Lower lobe of right lung (tissue), 2 donors: ENCODE measurements around the gene SEC14L2. TPM values are rescaled to one million over a fixed set of nuclear protein-coding genes. Genes with fewer than 3 reads are reported as not detected.

ENCODE experiments used
- ATAC-seq, 2 donors: fragments of 200-7000 bp; cut with Tn5 transposase; one replicate each; pipeline ENCODE4 v1.9.1; 2020 to 2022; ENCODE audit warnings: mild to moderate bottlenecking in 2 of 2, moderate library complexity in 2 of 2
- DNase-seq: peaks from one replicate; pipeline ENCODE4 v3.0.0-alpha.2; 2020
- H3K27ac ChIP-seq: fragments of 200-600 bp; one replicate; pipeline ENCODE4 v1.8.0; 2022
- H3K27me3 ChIP-seq: fragments of 200-600 bp; one replicate; pipeline ENCODE4 v1.8.0; 2022; ENCODE audit warnings: low read depth
- H3K36me3 ChIP-seq: fragments of 200-600 bp; one replicate; pipeline ENCODE4 v1.8.0; 2022; ENCODE audit warnings: mild to moderate bottlenecking
- H3K4me1 ChIP-seq: fragments of 200-600 bp; one replicate; pipeline ENCODE4 v1.8.0; 2022
- H3K4me3 ChIP-seq: fragments of 200-600 bp; one replicate; pipeline ENCODE4 v1.8.0; 2022; ENCODE audit warnings: mild to moderate bottlenecking
- H3K9me3 ChIP-seq: fragments of 200-600 bp; one replicate; pipeline ENCODE4 v1.8.0; 2022
- CTCF ChIP-seq: fragments of 200-600 bp; IDR thresholded peaks from one replicate; pipeline ENCODE4 v1.8.0; 2022; ENCODE audit warnings: antibody characterized with exemption, mild to moderate bottlenecking
- intact Hi-C: fragments of 100-400 bp; cut with DNase I; formaldehyde crosslinking; loops from one replicate; pipeline ENCODE4 v1.11.0; 2022
- total RNA-seq: library from RNA; stranded (reverse); fragmentation: NEBNext Ultra II Directional; extraction: Animal tissue kit (Norgen Biotek cat#: 25700); gene quantifications from one replicate; pipeline ENCODE4 v1.2.1, GENCODE V29; 2021
- donor health status: DM: no; HTN: yes; CAD: no; lungs with severe emphysema.

Gene SEC14L2
- total RNA-seq, 1 donor from 2014 or later: 7.8 TPM

- H3K4me1 ChIP-seq: no peaks in the 10 kb centered on the region
- no peaks in the 10 kb centered on the region for H3K9me3 ChIP-seq
- no peak overlapping the region for H3K4me3 ChIP-seq
- no peak for ATAC-seq
- no peaks in the 10 kb centered on the region for H3K36me3 ChIP-seq
- no peaks in the 10 kb centered on the region for H3K27me3 ChIP-seq
- no peak for TF ChIP-seq CTCF
- intact Hi-C loops: no loop called here
- DNase-seq: no peak
- no peak overlapping the region for H3K27ac ChIP-seq
These were observed 35.7 kb downstream of the SEC14L2 start for GRCh38 chr22:30432520-30432919.

GRCh38 chr22:30433227-30433626, 36.4 kb downstream of the SEC14L2 start:
- no peak for DNase-seq
- H3K9me3 ChIP-seq: no peaks in the 10 kb centered on the region
- H3K4me3 ChIP-seq: no peak overlapping the region
- ATAC-seq: no peak
- TF ChIP-seq CTCF: no peak
- H3K36me3 ChIP-seq: no peaks in the 10 kb centered on the region
- H3K4me1 ChIP-seq: no peaks in the 10 kb centered on the region
- H3K27ac ChIP-seq: no peak overlapping the region
- no peaks in the 10 kb centered on the region for H3K27me3 ChIP-seq
- intact Hi-C loops: no loop called here

GRCh38 chr22:30433773-30434172, 37.0 kb downstream of the SEC14L2 start:
- H3K9me3 ChIP-seq: no peaks in the 10 kb centered on the region
- DNase-seq (no peak), ATAC-seq (no peak)
- no peak overlapping the region for H3K4me3 ChIP-seq
- H3K27ac ChIP-seq: no peak overlapping the region
- H3K36me3 ChIP-seq: no peaks in the 10 kb centered on the region
- H3K4me1 ChIP-seq: no peaks in the 10 kb centered on the region
- no peaks in the 10 kb centered on the region for H3K27me3 ChIP-seq
- TF ChIP-seq CTCF: no peak
- intact Hi-C loops: no loop called here

- H3K36me3 ChIP-seq: no peaks in the 10 kb centered on the region
- peaks cover 3% of the 10 kb centered on the region for H3K27me3 ChIP-seq
- H3K4me3 ChIP-seq: no peak overlapping the region
- no peaks in the 10 kb centered on the region for H3K9me3 ChIP-seq
- DNase-seq (no peak), ATAC-seq (no peak)
- H3K27ac ChIP-seq: peak overlapping the region; percentile 67
- intact Hi-C loops: no loop called here
- H3K4me1 ChIP-seq: no peaks in the 10 kb centered on the region
- no peak for TF ChIP-seq CTCF
These were observed 38.0 kb downstream of the SEC14L2 start for GRCh38 chr22:30434843-30435242.

GRCh38 chr22:30435674-30436126, 38.9 kb downstream of the SEC14L2 start:
- TF ChIP-seq CTCF: peak; percentile 19
- peaks cover 6% of the 10 kb centered on the region for H3K27me3 ChIP-seq
- intact Hi-C loops: no loop called here
- no peak overlapping the region for H3K4me3 ChIP-seq
- no peaks in the 10 kb centered on the region for H3K9me3 ChIP-seq
- no peaks in the 10 kb centered on the region for H3K36me3 ChIP-seq
- ATAC-seq (peak; percentile 53 to 64), DNase-seq (peak; percentile 54)
- no peaks in the 10 kb centered on the region for H3K4me1 ChIP-seq
- peak overlapping the region; percentile 67 for H3K27ac ChIP-seq

- intact Hi-C loops: no loop called here
- no peaks in the 10 kb centered on the region for H3K9me3 ChIP-seq
- H3K27ac ChIP-seq: peak overlapping the region; percentile 67
- H3K4me3 ChIP-seq: no peak overlapping the region
- DNase-seq (no peak), ATAC-seq (no peak)
- H3K27me3 ChIP-seq: peaks cover 6% of the 10 kb centered on the region
- no peaks in the 10 kb centered on the region for H3K36me3 ChIP-seq
- TF ChIP-seq CTCF: no peak
- H3K4me1 ChIP-seq: no peaks in the 10 kb centered on the region
These were observed 39.4 kb downstream of the SEC14L2 start for GRCh38 chr22:30436196-30436595.
